HG02798 (cell line): Measurements from ENCODE around the gene NSUN4.
A peak's percentile ranks its signal among the peaks of the same experiment; 100 is the strongest.
"Not testable (repeated sequence)": the region's sequence is repeated elsewhere in the genome, so short reads cannot be mapped to it uniquely, and the experiment has no call there.

Experiments used
- ATAC-seq: cut with Tn5 transposase; IDR thresholded peaks from one replicate; pipeline ENCODE4 v1.9.1; 2021; ENCODE audit warnings: mild to moderate bottlenecking; ENCODE audit not compliant: unreplicated experiment, poor library complexity

NSUN4 gene

DNA sequence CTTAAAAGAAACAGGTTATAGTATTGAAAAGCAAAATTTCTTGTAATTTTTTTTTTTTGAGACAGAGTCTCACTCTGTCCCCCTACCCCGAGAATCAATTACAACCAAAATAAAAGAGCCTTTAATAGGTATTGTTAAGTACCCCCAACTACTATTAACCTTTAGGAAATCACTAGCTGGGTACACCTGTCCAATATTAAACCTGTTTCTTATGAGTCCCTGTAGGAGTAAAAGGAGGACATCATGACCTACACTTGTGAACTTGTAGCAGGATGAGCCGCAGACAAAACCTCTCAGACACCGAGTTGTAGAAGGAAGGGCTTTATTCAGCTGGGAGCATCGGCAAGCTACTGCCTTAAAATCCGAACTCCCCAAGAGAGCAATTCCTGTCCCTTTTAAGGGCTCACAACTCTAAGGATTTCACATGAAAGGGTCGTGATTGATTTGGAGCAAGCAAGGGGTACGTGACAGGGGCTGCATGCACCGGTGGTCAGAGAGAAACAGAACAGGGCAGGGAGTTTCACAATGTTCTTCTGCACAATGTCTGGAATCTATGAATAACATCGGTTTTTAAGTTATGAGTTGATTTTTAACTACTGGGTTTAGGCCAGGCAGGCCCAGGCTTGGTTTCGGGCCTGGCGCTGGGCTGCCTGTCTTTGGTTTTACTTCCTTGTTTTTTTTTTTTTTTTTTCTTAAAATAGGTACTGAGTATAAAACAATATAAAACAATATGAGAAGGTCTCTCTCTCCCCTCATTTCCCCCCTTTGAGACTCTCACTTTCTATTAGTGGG is 15.1 kb upstream of the NSUN4 start:
- peak; percentile 41 for ATAC-seq

DNA sequence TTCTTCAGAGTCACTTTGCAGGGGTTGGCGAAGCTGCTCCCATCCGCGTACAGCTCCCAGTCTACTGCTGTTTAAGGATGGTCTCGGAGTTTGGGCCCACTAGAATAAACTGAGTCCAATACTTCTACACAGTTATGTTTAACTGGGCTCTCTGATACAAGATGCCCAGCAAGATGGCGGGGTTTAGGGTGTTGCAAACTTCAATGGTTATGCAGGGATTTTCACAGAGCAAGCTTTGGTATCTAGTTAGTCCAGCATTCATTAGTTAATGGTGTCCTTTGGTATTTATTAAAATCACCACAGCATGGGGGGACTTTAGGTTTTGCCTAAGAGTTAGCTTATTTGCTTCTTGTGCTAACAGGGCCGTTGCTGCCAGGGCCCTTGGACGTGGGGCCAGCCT is 12.4 kb upstream of the NSUN4 start:
- not testable (repeated sequence) for ATAC-seq

GRCh38 chr1:46329807-46330206 is 10.8 kb upstream of the NSUN4 start:
- not testable (repeated sequence) for ATAC-seq

DNA sequence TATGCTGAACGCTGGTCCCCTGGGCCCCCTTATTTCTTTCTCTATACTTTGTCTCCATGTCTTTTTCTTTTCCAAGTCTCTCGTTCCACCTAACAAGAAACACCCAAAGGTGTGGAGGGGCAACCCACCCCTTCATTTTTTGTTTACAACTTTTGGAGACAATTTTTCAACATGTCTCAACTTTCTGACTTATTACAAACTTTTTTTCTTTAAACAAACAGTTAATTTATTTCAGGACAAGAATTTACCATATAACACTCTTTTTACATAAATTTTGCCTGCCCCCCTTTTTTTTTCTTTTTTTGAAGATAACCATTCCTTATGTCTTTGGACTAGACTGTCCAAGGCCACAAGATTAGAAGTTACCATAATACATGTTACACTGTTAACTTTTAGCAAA is 10.2 kb upstream of the NSUN4 start:
- ATAC-seq, result not testable (repeated sequence)

DNA sequence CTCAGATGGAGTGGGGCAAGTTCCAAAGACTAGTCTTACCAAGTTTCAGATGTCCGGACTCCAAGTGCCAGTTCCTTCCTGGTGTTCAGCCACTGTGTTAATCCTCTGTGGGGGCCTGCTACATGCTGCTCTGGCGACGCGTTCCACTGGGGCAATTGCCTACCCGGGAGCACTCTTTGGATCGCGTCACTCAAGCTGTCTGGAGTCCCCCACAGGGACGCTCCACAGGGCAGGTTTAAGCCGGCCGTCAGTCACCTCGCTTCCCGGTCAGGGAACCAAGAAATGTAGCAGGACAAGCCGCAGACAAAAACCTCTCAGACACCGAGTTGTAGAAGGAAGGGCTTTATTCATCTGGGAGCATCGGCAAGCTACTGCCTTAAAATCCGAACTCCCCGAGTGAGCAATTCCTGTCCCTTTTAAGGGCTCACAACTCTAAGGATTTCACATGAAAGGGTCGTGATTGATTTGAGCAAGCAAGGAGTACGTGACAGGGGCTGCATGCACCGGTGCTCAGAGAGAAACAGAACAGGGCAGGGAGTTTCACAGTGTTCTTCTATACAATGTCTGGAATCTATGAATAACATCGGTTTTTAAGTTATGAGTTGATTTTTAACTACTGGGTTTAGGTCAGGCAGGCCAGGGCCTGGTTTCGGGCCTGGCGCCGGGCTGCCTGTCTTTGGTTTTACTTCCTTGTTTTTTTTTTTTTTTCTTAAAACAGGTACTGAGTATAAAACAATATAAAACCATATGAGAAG is 8.6 kb upstream of the NSUN4 start:
- ATAC-seq, result peak; percentile 38

DNA sequence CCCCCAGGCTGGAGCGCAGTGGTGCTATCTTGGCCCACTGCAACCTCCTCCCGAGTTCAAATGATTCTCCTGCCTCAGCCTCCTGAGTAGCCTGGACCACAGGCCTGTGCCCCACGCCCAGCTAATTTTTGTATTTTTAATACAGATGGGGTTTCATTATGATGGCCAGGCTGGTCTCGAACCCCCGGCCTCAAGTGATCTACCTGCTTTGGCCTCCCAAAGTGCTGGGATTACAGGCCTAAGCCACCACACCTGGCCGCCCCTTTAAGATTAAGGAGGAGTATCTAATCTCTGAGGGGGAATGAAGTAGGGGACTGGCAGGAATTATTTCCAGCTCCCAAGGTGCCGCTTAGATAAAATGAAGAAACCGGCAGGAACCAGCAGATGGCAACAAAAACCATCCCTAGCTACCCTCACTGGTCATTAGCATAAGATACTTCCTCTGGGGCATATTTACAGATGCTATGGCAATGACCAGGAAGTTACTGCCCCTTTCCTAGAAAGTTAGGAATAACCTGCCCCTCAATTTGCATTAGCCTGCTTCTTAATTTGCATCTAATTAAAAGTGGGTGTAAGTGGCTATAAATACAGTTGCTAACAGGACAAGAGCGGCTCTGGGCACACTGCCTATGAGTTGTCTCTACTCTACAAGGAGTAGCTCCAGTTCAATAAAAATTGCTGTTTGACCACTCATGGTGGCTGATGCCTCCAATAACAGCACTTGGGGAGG is 7.1 kb upstream of the NSUN4 start:
- ATAC-seq, result peak; percentile 58

DNA sequence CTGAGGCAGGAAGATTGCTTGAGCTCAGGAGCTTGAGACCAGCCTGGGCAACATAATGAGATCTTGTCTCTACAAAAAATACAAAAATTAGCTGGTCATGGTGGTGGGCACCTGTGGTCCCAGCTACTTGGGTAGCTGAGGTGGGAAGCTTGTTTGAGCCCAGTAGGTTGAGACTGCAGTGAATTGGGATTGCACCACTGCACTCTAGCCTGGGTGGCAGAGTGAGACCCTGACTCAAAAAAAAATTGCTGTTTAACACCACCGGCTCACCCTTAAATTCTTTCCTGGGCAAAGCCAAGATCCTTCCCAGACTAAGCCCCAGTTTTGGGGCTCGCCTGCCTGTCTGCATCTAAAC is 6.6 kb upstream of the NSUN4 start:
- ATAC-seq, result no peak

DNA sequence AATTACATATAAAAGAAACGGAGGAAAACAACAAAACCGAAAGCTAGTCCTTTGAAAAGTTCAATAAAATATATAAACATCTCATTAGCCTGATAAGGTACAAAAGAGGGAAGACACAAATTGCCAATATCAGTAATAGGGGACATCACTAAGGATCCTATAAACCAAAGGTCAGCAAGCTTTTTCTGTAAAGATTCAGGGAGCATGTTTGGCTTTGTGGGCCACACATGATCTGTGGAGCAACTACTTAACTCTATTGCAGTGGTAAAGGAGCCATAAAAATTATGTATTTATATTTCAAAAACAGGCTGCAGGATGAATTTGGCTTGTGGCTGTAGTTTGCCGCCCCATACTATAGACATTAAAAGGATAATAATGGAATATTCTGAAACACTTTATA is 5.5 kb upstream of the NSUN4 start:
- ATAC-seq, result no peak

DNA sequence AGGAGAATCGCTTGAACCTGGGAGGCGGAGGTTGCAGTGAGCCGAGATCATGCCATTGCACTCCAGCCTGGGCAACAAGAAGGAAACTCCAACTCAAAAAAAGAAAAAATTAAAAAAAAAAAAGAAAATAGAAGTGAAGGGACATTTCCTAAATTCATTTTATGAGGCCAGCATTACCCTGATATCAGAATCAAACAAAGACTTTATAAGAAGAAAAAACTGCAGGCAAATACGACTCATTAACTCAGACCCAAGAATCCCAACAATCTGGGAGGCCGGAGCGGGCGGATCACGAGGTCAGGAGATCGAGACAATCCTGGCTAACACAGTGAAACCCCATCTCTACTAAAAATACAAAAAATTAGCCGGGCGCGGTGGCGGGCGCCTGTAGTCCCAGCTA is 3.2 kb upstream of the NSUN4 start:
- not testable (repeated sequence) for ATAC-seq

DNA sequence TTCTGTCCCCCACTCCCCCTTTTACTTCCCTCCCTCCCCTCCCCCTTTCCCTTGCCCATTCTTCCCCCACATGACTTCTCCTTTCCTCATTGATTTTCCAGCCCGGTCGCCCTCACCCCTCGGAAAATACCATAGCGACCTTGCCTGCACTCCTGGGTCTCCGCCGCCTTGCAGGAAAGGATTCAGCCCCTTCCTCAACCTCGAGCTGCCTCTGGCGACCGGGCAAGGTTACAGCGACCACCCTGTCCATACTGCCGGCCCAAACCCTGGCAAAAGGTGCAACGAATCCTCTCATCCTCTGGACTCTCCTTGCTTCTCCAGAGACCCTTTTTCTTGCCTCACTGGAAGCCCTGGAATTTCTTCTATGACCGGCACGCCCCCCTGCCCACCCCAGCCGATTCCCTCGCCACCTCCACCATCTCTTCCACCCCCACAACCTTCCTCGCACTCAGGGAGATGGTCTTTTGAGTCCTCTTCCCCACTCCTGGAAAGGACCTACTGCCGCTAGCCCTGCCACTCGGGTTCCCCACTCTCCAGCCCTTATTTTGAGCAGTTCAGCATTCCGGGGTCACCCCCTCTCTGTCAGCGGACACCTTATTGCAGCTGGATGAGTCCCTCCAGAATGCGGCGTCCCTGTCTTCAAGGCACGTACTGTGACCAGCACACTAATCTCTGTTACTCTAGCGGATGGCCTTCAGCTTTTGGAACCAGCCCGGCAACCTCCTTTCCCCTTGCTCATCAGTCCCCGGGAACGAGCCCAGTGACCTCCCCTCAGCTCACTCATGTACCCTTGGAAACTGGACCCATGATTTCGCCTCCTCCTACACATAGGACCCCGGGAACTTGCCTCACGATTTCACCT is 846 bp downstream of the NSUN4 start:
- ATAC-seq, result no peak

DNA sequence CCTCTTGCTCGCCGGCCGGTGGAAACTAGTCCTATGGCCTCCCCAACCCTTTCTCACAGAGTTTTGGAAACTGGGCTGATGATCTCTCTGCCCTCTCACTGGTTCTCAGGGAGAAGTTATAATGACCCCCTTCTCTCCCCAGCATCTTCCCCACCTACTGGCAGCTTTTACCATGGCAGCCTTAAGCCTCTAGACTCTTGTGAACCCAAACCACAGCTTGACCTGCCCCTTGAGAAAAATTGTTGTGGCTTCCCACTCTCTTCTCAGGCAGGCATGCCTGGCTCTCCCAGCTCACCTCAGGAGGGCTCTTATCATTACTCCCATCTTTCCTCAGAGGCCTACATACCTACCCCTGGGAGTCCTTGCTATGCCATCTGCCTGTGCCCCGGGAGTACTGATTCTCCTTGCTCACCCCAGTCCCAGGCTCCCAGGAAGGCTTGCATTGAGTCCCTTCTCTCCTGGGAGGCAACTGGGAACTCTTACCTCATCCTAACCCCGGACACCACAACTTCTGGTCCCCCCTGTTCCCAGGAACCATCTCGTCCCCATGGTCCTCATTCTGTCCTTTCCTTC is 1.6 kb downstream of the NSUN4 start:
- ATAC-seq, result no peak

DNA sequence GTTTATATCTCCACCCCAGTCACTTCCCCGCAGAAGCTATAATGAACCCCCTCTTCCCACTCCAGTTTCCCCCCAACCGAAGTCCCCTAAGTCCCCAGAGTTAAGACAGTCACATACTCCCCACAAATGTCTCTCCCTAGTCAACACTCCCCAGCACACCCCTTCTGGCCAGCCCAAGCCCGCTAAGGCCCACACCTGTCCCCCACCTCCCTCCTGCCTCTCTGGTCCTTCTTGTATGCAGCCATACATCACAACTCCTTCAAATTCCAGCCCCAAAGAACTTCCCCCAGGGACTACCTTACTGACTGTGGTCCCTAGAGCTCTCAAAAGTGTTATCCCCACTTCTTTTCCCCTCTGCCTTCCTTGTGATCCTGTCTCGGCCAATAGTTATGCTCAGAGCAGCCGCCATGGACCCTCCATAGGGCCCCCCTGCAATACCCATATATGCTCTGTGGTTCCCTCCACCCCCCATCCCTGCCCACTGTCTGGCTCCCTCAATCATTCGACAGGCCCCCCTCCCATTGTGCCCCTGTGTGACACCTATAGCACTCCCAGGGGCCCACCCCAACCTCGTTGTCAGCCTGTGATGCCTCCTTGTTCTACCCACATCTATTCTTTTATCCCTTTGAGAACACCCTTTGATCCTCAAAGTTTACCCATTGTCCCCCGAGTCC is 2.2 kb downstream of the NSUN4 start:
- ATAC-seq, result no peak

DNA sequence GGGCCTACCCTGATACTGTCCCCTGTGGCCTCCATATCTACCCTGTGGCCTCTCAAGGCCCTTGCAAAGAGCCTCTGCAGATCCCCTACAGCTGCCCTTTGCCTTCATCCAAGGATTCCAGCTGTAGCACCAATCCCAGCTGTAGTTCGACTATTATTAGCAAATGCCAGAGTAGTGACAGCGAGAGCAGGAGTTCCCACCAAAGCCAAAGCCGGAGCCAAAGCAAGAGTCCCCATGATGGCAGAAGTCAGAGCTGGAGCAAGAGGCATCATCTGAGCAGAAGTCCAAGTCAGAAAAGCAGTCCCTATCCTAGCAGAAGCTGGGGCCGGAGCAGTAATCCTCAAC is 2.7 kb downstream of the NSUN4 start:
- ATAC-seq, result no peak

DNA sequence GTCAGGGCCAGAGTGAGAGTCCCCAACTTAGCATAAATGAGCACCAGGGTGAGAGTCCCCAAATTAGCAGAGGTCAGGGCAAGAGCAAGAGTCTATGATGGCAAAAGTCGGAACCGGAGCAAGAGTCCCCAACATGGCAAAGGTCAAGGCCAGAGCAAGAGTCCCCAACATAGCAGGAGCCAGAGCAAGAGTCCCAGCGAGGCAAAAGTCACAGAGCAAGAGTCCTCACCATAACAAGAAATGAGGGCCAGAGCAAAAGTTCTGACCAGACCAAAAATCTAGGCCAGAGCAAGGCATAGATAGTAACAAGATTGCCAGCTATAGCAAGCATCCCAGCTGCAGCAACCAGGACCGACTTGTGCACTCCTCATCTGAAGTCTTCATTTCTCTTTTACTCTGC is 3.1 kb downstream of the NSUN4 start:
- ATAC-seq, result no peak

DNA sequence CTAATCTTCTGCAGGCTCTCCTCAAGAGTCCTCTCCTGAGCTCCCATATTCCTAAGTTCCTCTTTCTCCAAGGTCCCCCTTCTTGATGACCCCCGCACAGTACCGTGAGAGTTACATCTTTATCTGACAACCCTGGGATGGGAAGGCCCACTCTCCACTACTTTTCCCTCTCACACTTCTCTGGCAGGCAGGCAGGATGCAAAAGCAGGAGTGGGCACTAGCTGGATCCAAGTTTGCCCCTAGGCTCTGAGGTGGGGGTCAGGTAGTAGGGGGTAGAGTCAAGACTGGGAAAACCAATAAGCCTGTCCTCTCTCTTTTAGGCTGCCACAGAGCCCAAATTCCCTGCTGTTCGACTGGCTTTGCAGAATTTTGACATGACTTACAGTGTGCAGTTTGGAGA is 3.9 kb downstream of the NSUN4 start:
- ATAC-seq, result no peak

GRCh38 chr1:46345281-46345680 is 4.7 kb downstream of the NSUN4 start:
- no peak for ATAC-seq

GRCh38 chr1:46352363-46352762 is 11.8 kb downstream of the NSUN4 start:
- no peak for ATAC-seq

- not testable (repeated sequence) for ATAC-seq
Measured at GRCh38 chr1:46355920-46356319, 15.3 kb downstream of the NSUN4 start.

DNA sequence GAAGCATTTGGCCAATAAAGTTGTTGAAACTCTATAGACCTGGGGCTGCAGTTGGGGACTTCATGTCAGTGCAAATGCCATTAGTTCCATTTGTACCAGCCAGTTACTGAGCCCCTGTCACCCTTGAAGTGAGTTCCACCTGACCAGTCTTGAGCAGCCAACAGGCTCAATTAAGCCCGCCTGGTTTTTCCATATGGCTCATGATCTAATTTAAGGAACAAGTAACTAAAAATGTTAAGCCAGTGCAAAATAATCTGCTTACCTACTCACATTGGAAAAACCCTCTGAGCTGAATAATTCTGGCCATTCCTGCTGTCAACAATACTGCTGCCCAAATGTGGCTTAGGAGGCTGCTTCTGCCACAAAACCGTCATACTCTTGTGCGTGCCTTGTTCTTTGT is 21.6 kb downstream of the NSUN4 start:
- ATAC-seq, result no peak

- ATAC-seq, result no peak
Measured at GRCh38 chr1:46363121-46363520, 22.5 kb downstream of the NSUN4 start.
